PC-9 (cell line): ENCODE measurements around the gene CLIC5. TPM values are rescaled to one million over a fixed set of nuclear protein-coding genes. Genes with fewer than 3 reads are reported as not detected.

Experiments used
- BruUV-seq: library from RNA; stranded (reverse); fragments of 400-500 nt; replicated peaks from 2 replicates; lab custom pipeline; 2021; lab: Mats Ljungman, UMichigan
- CTCF ChIA-PET: fragments of 300-600 bp; sonication (Branson Sonifier 250); formaldehyde crosslinking; loops from one replicate; lab custom pipeline; 2022; ENCODE audit warnings: antibody characterized with exemption; lab: Charles Lee
- POLR2A ChIA-PET: fragments of 300-600 bp; sonication (Branson Sonifier 250); formaldehyde crosslinking; loops from one replicate; lab custom pipeline; 2022; ENCODE audit warnings: antibody characterized with exemption; ENCODE audit not compliant: unreplicated experiment; lab: Charles Lee
- DNase-seq, 2 experiments: peaks; one replicate each; pipeline versions ENCODE4 v3.0.0 to v3.0.0-alpha.2; 2015 to 2022; ENCODE audit warnings: mixed read lengths in 1 of 2
- H2AFZ ChIP-seq: fragments of 200-600 bp; sonication (generic); 2 replicates; pipeline ENCODE4 v1.8.1; 2017; ENCODE audit warnings: antibody characterized with exemption
- H3F3A ChIP-seq: fragments of 200-600 bp; sonication (generic); 2 replicates; pipeline ENCODE4 v1.8.1; 2017; ENCODE audit warnings: antibody characterized with exemption, mild to moderate bottlenecking, low read depth; ENCODE audit not compliant: insufficient read depth
- H3K27ac ChIP-seq: fragments of 200-600 bp; sonication (generic); 2 replicates; pipeline ENCODE4 v1.6.1; 2016; ENCODE audit warnings: mixed run types
- H3K27me3 ChIP-seq: fragments of 200-600 bp; sonication (generic); 2 replicates; pipeline ENCODE4 v1.6.1; 2016; ENCODE audit warnings: low read depth, mixed run types; ENCODE audit not compliant: insufficient read depth
- H3K36me3 ChIP-seq: fragments of 200-600 bp; sonication (generic); 2 replicates; pipeline ENCODE4 v1.6.1; 2016; ENCODE audit warnings: low read depth, mixed run types
- H3K4me1 ChIP-seq: fragments of 200-600 bp; sonication (generic); replicated peaks from 2 replicates; pipeline ENCODE4 v1.6.1; 2016; ENCODE audit warnings: mixed run types; ENCODE audit not compliant: insufficient read depth
- H3K4me2 ChIP-seq: fragments of 200-600 bp; sonication (generic); 2 replicates; pipeline ENCODE4 v1.6.1; 2017; ENCODE audit warnings: mixed run types
- H3K4me3 ChIP-seq: fragments of 200-600 bp; sonication (generic); 2 replicates; pipeline ENCODE4 v1.6.1; 2016; ENCODE audit warnings: mixed run types
- H3K79me2 ChIP-seq: fragments of 200-600 bp; sonication (generic); 2 replicates; pipeline ENCODE4 v1.6.1; 2017; ENCODE audit warnings: low read depth, mixed run types
- H3K9me2 ChIP-seq: fragments of 200-600 bp; sonication (generic); 2 replicates; pipeline ENCODE4 v1.8.1; 2017; ENCODE audit warnings: mild to moderate bottlenecking; ENCODE audit not compliant: insufficient read depth
- H3K9me3 ChIP-seq: fragments of 200-600 bp; sonication (generic); 2 replicates; pipeline ENCODE4 v1.8.1; 2016; ENCODE audit warnings: low read depth; ENCODE audit not compliant: insufficient read depth
- H4K20me1 ChIP-seq: fragments of 200-600 bp; sonication (generic); 2 replicates; pipeline ENCODE4 v1.8.1; 2017; ENCODE audit not compliant: insufficient read depth
- EZH2 ChIP-seq: fragments of 200-600 bp; sonication (generic); IDR thresholded peaks from 2 replicates; pipeline ENCODE4 v1.8.0; 2017; ENCODE audit warnings: antibody characterized with exemption, low read depth
- intact Hi-C: fragments of 100-400 bp; cut with micrococcal nuclease; formaldehyde crosslinking; loops from one replicate; pipeline ENCODE4 v1.10.0; 2022; ENCODE audit not compliant: unreplicated experiment
- total RNA-seq: library from RNA; stranded (reverse); gene quantifications from 2 replicates; pipeline ENCODE4 v1.2.3, GENCODE V29; 2021
- TF ChIP-seq, protein P1 (sequence below): fragments of 200-600 bp; sonication (generic); conservative IDR thresholded peaks from 2 replicates; pipeline ENCODE4 v1.6.1; 2017; ENCODE audit warnings: mixed run types, antibody characterized with exemption, mild to moderate bottlenecking, moderate library complexity

Gene CLIC5
- total RNA-seq, 1 experiment from 2014 or later: 2.0 TPM

- Histone ChIP-seq H3F3A (no peaks in the 10 kb centered on the region), H3K79me2 (no peaks in the 10 kb centered on the region), H3K36me3 (no peaks in the 10 kb centered on the region), H3K4me3 (no peak overlapping the region), H3K9me3 (no peaks in the 10 kb centered on the region), H3K4me2 (no peak overlapping the region), H3K27me3 (no peaks in the 10 kb centered on the region), H3K9me2 (no peaks in the 10 kb centered on the region), H3K4me1 (peaks cover 11% of the 10 kb centered on the region; the same call in 1 of the 2 replicates), H2AFZ (no peak overlapping the region), H4K20me1 (no peaks in the 10 kb centered on the region), H3K27ac (no peak overlapping the region)
- TF ChIP-seq EZH2: no peak
- TF ChIP-seq, protein P1, sequence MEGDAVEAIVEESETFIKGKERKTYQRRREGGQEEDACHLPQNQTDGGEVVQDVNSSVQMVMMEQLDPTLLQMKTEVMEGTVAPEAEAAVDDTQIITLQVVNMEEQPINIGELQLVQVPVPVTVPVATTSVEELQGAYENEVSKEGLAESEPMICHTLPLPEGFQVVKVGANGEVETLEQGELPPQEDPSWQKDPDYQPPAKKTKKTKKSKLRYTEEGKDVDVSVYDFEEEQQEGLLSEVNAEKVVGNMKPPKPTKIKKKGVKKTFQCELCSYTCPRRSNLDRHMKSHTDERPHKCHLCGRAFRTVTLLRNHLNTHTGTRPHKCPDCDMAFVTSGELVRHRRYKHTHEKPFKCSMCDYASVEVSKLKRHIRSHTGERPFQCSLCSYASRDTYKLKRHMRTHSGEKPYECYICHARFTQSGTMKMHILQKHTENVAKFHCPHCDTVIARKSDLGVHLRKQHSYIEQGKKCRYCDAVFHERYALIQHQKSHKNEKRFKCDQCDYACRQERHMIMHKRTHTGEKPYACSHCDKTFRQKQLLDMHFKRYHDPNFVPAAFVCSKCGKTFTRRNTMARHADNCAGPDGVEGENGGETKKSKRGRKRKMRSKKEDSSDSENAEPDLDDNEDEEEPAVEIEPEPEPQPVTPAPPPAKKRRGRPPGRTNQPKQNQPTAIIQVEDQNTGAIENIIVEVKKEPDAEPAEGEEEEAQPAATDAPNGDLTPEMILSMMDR: no peak
- no peak for DNase-seq
- CTCF ChIA-PET: interaction anchor here (0.7 kb wide), 1 partner anchor 14 kb away, joined by 17 read pairs; no protein-coding TSS in a partner anchor
- no TSS peak for BruUV-seq
- intact Hi-C loops: no loop called here
- POLR2A ChIA-PET: no interaction called here
Observed at GRCh38 chr6:45844986-45845385, 170.7 kb downstream of the CLIC5 start.

GRCh38 chr6:45843848-45844521, 171.7 kb downstream of the CLIC5 start:
- Histone ChIP-seq H3K36me3 (no peaks in the 10 kb centered on the region), H3K4me2 (no peak overlapping the region), H3K27me3 (no peaks in the 10 kb centered on the region), H3K27ac (no peak overlapping the region), H4K20me1 (no peaks in the 10 kb centered on the region), H2AFZ (no peak overlapping the region), H3K4me1 (peaks cover 11% of the 10 kb centered on the region; the same call in 1 of the 2 replicates), H3F3A (no peaks in the 10 kb centered on the region), H3K9me3 (no peaks in the 10 kb centered on the region), H3K79me2 (no peaks in the 10 kb centered on the region), H3K9me2 (no peaks in the 10 kb centered on the region), H3K4me3 (no peak overlapping the region)
- TF ChIP-seq EZH2: no peak
- TF ChIP-seq, protein P1: no peak
- BruUV-seq: no TSS peak
- intact Hi-C loops: no loop called here
- no peak for DNase-seq
- CTCF ChIA-PET: interaction anchor here (0.7 kb wide), 1 partner anchor 13 kb away, joined by 17 read pairs; no protein-coding TSS in a partner anchor
- POLR2A ChIA-PET: no interaction called here

DNA sequence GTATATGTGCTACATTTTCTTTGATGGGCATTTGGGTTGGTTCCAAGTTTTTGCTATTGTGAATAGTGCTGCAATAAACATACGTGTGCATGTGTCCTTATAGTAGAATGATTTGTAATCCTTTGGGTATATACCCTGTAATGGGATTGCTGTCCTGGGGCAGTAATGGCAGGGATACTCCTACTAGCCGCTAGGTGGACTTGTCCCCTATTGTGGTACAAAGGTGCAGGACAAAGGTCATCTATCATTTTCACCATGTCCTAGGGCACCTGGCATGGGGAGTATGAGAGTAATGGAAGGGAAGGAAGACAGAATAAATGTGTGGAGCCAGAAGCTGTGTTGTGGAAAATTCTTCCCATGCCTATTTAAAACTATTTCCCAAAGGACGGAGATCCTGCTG, 174.6 kb downstream of the CLIC5 start:
- ChIA-PET POLR2A (no interaction called here), CTCF (no interaction called here)
- Histone ChIP-seq H3K27me3 (no peaks in the 10 kb centered on the region), H4K20me1 (no peaks in the 10 kb centered on the region), H3K79me2 (no peaks in the 10 kb centered on the region), H3K27ac (no peak overlapping the region), H2AFZ (no peak overlapping the region), H3K4me3 (no peak overlapping the region), H3K36me3 (no peaks in the 10 kb centered on the region), H3K9me3 (no peaks in the 10 kb centered on the region), H3K4me2 (no peak overlapping the region), H3F3A (no peaks in the 10 kb centered on the region), H3K4me1 (peaks cover 11% of the 10 kb centered on the region; the same call in 1 of the 2 replicates), H3K9me2 (no peaks in the 10 kb centered on the region)
- TF ChIP-seq EZH2: no peak
- no peak for DNase-seq
- intact Hi-C loops: no loop called here
- no TSS peak for BruUV-seq
